Adrenal gland (tissue), 12 donors: ENCODE data around the gene GMDS. TPM values are rescaled to one million over a fixed set of nuclear protein-coding genes. Genes with fewer than 3 reads are reported as not detected.

Experiments used
- DNase-seq, 7 donors: peaks; one replicate each; pipeline ENCODE4 v3.0.0-alpha.2; 2019 to 2020
- H3K27ac ChIP-seq, 5 donors: fragments of 200-600 bp; sonication (generic) in 4 of 5; 1 replicate in 3 of 5; 2 replicates in 2 of 5; pipeline versions ENCODE4 v1.5.1 to v1.8.0; 2016 to 2020; ENCODE audit warnings: mild to moderate bottlenecking in 1 of 5
- H3K27me3 ChIP-seq: fragments of 200-600 bp; 2 replicates; pipeline ENCODE4 v1.8.0; 2021
- H3K36me3 ChIP-seq, 2 donors: fragments of 200-600 bp; replicated peaks in 1 of 2; 1 replicate in 1 of 2; 2 replicates in 1 of 2; pipeline versions ENCODE4 v1.5.1 to v1.8.0; 2018 to 2022
- H3K4me1 ChIP-seq, 2 donors: fragments of 200-600 bp; replicated peaks in 1 of 2; 1 replicate in 1 of 2; 2 replicates in 1 of 2; pipeline versions ENCODE4 v1.5.1 to v1.8.0; 2018 to 2021
- H3K4me3 ChIP-seq, 4 donors: fragments of 200-600 bp; sonication (generic) in 3 of 4; one replicate each; pipeline ENCODE4 v1.5.1; 2016 to 2018
- H3K9me3 ChIP-seq, 3 donors: fragments of 200-600 bp; sonication (generic) in 1 of 3; replicated peaks in 1 of 3; 1 replicate in 2 of 3; 2 replicates in 1 of 3; pipeline versions ENCODE4 v1.5.1 to v1.8.0; 2016 to 2021
- CTCF ChIP-seq, 6 experiments: fragments of 450-650 bp in 4 of 6; fragments of 200-600 bp in 2 of 6; sonication (generic) in 1 of 6; IDR thresholded peaks; 1 replicate in 5 of 6; 2 replicates in 1 of 6; pipeline versions ENCODE4 v1.5.1 to v1.8.0; 2016 to 2021; ENCODE audit warnings: antibody characterized with exemption in 6 of 6, mild to moderate bottlenecking in 2 of 6, moderate library complexity in 1 of 6
- POLR2A ChIP-seq, 2 donors: fragments of 450-650 bp; IDR thresholded peaks; one replicate each; pipeline ENCODE4 v1.6.1; 2017; ENCODE audit warnings: antibody characterized with exemption in 2 of 2, mild to moderate bottlenecking in 2 of 2, moderate library complexity in 1 of 2
- WGBS, 4 donors: extraction: QIAGEN DNeasy Blood & Tissue Kit in 2 of 4; methylation state at CpG; one replicate each; pipeline versions ENCODE4 v1.1.5 to v1.1.7; 2013 to 2017; 5-methylcytosine and 5-hydroxymethylcytosine counted together
- intact Hi-C, 2 donors: fragments of 100-400 bp; cut with DNase I; formaldehyde crosslinking; loops; one replicate each; pipeline versions ENCODE4 v1.14.1 to v1.15.0; 2022 to 2023
- polyA plus RNA-seq, 3 donors: library from polyadenylated mRNA; stranded (reverse); fragments of 200-250 nt in 2 of 3; fragments of 350-450 nt in 1 of 3; fragmentation: Illumina TruSeq in 1 of 3; extraction: RNeasy Lipid Tissue Mini Kit (QIAGEN cat#74804) in 1 of 3; gene quantifications; one replicate each; pipeline ENCODE4 v1.2.3, GENCODE V29; 2013 to 2014
- total RNA-seq, 9 donors: library from RNA; depleted of rRNA in 4 of 9; stranded (reverse); fragments of >200 nt in 4 of 9; fragments of 120-200 nt in 1 of 9; fragmentation: NEBNext Ultra II Directional in 1 of 9; extraction: Animal tissue kit (Norgen Biotek cat#: 25700) in 1 of 9; gene quantifications; one replicate each; pipeline versions ENCODE4 v1.1.0 to v1.2.4, GENCODE V29; 2013 to 2023
- donor health status: healthy with polysubstance abuse.
- donor health status: Bipolar disorder and iron deficiency.
- donor health status: DM: yes; HTN: yes; CAD: no.
- donor health status: DM: no; HTN: no; CAD: no.
- donor health status: DM: no; HTN: no; CAD: no.
- donor health status: DM: yes; HTN: yes; CAD: no.

The GMDS gene
- total and polyA plus RNA-seq, 12 donors, result 8.5 to 39.2 (median 15.2) TPM

GRCh38 chr6:1639430-1639829 is 606.0 kb downstream of the GMDS start:
- no peak for TF ChIP-seq CTCF (IDR thresholded peaks at IDR 0.05)
- no peak for TF ChIP-seq POLR2A (IDR thresholded peaks at IDR 0.05)
- intact Hi-C loops, result no loop called here
- H3K36me3 ChIP-seq, result no peaks in the 10 kb centered on the region
- H3K4me1 ChIP-seq, result no peaks in the 10 kb centered on the region
- H3K4me3 ChIP-seq, result no peak overlapping the region
- WGBS, 4 donors, result 84 to 95% (median 93%) methylated on average over 9 of the region's 9 CpGs
- H3K27me3 ChIP-seq, result no peaks in the 10 kb centered on the region
- DNase-seq, result no peak
- H3K9me3 ChIP-seq, result no peaks in the 10 kb centered on the region
- H3K27ac ChIP-seq, result no peak overlapping the region

- 94 to 98% (median 95%) methylated on average over 5 to 20 of the region's 20 CpGs; no CpG with 5 or more reads in 1 of the 4 donors for WGBS, 4 donors
- Histone ChIP-seq H3K27ac (no peak overlapping the region), H3K9me3 (no peaks in the 10 kb centered on the region), H3K4me1 (no peaks in the 10 kb centered on the region), H3K4me3 (no peak overlapping the region), H3K27me3 (no peaks in the 10 kb centered on the region), H3K36me3 (no peaks in the 10 kb centered on the region)
- intact Hi-C loops, result no loop called here
- TF ChIP-seq POLR2A (IDR thresholded peaks at IDR 0.05), result no peak
- no peak for TF ChIP-seq CTCF (IDR thresholded peaks at IDR 0.05)
- DNase-seq, result no peak
Observed at GRCh38 chr6:1636971-1637871, 608.2 kb downstream of the GMDS start.

GRCh38 chr6:1636272-1636825 is 609.1 kb downstream of the GMDS start:
- 89 to 99% (median 95%) methylated on average over 3 to 9 of the region's 9 CpGs for WGBS, 4 donors
- H3K4me3 ChIP-seq, result no peak overlapping the region
- no peaks in the 10 kb centered on the region for H3K36me3 ChIP-seq
- H3K9me3 ChIP-seq, result no peaks in the 10 kb centered on the region
- H3K27ac ChIP-seq, result no peak overlapping the region
- no peaks in the 10 kb centered on the region for H3K27me3 ChIP-seq
- intact Hi-C loops, result no loop called here
- TF ChIP-seq POLR2A (IDR thresholded peaks at IDR 0.05), result no peak
- no peak for TF ChIP-seq CTCF (IDR thresholded peaks at IDR 0.05)
- DNase-seq, result no peak
- H3K4me1 ChIP-seq, result no peaks in the 10 kb centered on the region

GRCh38 chr6:1635305-1636010 is 609.9 kb downstream of the GMDS start:
- no peak for TF ChIP-seq POLR2A (IDR thresholded peaks at IDR 0.05)
- H3K36me3 ChIP-seq, result no peaks in the 10 kb centered on the region
- H3K4me1 ChIP-seq, result no peaks in the 10 kb centered on the region
- no peak for DNase-seq
- no peaks in the 10 kb centered on the region for H3K27me3 ChIP-seq
- H3K9me3 ChIP-seq, result no peaks in the 10 kb centered on the region
- no peak overlapping the region for H3K27ac ChIP-seq
- no peak overlapping the region for H3K4me3 ChIP-seq
- WGBS, 4 donors, result 70 to 78% (median 75%) methylated on average over 18 to 23 of the region's 23 CpGs
- intact Hi-C loops, result no loop called here
